HEK293 (cell line): Measurements from ENCODE around the gene RIBC2.

ENCODE experiments used
- HOXA7 ChIP-seq: sonication (generic); formaldehyde crosslinking; IDR thresholded peaks from 2 replicates; pipeline ENCODE4 v1.8.1; 2022; ENCODE audit warnings: missing genetic modification reagents, borderline replicate concordance
- ZBTB6 ChIP-seq: fragments of 450-650 bp; formaldehyde crosslinking; IDR thresholded peaks from 2 replicates; pipeline ENCODE4 v1.5.1; 2017; ENCODE audit warnings: missing biosample characterization, missing genetic modification characterization
- ZNF10 ChIP-seq: fragments of 450-650 bp; formaldehyde crosslinking; IDR thresholded peaks from 2 replicates; pipeline ENCODE4 v1.5.1; 2017; ENCODE audit warnings: missing biosample characterization, missing genetic modification characterization
- ZNF121 ChIP-seq: fragments of 450-650 bp; formaldehyde crosslinking; IDR thresholded peaks from 2 replicates; pipeline ENCODE4 v1.5.1; 2016; ENCODE audit warnings: missing biosample characterization, missing genetic modification characterization
- ZNF24 ChIP-seq: fragments of 450-650 bp; formaldehyde crosslinking; IDR thresholded peaks from 2 replicates; pipeline ENCODE4 v1.5.1; 2016; ENCODE audit warnings: missing biosample characterization, missing genetic modification characterization
- ZNF274 ChIP-seq, 2 experiments: fragments of 200-500 bp in 1 of 2; fragments of 450-650 bp in 1 of 2; sonication (Bioruptor generic) in 1 of 2; formaldehyde crosslinking in 1 of 2; IDR thresholded peaks; 2 replicates each; pipeline versions ENCODE4 v1.5.1 to v1.6.1; 2014 to 2016; ENCODE audit warnings: borderline replicate concordance in 1 of 2, inconsistent platforms in 1 of 2, low read length in 1 of 2, missing biosample characterization in 1 of 2, missing genetic modification characterization in 1 of 2
- ZNF292 ChIP-seq: fragments of 450-650 bp; formaldehyde crosslinking; IDR thresholded peaks from 2 replicates; pipeline ENCODE4 v1.5.1; 2016; ENCODE audit warnings: low read depth, missing biosample characterization, missing genetic modification characterization, borderline replicate concordance
- ZNF645 ChIP-seq: fragments of 450-650 bp; formaldehyde crosslinking; IDR thresholded peaks from 2 replicates; pipeline ENCODE4; 2016; ENCODE audit warnings: missing biosample characterization, missing genetic modification characterization
- TF ChIP-seq, protein P1 (sequence below): fragments of 450-650 bp; formaldehyde crosslinking; IDR thresholded peaks from 2 replicates; pipeline ENCODE4 v1.5.1; 2016; ENCODE audit warnings: missing biosample characterization, missing genetic modification characterization
- TF ChIP-seq, protein P2 (sequence below): fragments of 450-650 bp; formaldehyde crosslinking; conservative IDR thresholded peaks from 2 replicates; pipeline ENCODE4 v1.5.1; 2016; ENCODE audit warnings: low read depth, missing biosample characterization, missing genetic modification characterization

DNA sequence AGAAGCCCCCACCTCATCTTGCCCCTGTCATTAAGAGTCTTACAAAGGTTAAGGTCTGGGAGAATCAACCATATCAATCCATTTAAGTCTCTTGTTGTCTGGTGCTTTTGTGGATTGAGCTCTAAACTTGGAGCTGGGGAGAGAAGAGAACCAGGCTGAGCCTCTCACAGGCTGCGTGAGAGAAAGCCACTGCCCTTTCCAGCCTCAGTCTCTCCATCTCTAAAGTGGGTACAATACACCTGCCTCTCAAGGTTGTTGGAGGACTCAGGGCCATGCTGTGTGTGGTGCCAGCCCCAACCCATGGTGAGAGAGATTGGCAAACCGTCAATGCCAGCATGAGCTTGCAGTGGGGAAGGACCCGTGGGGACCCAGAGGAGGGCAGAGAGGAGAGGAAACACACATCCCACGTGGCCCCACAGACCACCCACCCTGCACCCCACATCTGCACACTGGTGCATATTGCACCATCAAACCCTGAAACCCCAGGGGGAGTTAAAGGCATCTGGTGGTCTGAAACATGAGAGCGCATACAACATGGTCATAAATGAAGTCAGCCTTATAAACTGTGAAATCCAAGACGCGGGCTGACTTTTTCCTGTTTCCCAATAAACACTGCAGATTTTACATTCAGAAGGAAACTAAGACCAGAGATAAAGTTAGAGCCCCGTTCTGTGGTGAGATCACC lies 61.7 kb downstream of the RIBC2 start:
- TF ChIP-seq, protein P1, sequence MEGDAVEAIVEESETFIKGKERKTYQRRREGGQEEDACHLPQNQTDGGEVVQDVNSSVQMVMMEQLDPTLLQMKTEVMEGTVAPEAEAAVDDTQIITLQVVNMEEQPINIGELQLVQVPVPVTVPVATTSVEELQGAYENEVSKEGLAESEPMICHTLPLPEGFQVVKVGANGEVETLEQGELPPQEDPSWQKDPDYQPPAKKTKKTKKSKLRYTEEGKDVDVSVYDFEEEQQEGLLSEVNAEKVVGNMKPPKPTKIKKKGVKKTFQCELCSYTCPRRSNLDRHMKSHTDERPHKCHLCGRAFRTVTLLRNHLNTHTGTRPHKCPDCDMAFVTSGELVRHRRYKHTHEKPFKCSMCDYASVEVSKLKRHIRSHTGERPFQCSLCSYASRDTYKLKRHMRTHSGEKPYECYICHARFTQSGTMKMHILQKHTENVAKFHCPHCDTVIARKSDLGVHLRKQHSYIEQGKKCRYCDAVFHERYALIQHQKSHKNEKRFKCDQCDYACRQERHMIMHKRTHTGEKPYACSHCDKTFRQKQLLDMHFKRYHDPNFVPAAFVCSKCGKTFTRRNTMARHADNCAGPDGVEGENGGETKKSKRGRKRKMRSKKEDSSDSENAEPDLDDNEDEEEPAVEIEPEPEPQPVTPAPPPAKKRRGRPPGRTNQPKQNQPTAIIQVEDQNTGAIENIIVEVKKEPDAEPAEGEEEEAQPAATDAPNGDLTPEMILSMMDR (tag by site-specific recombination) = no peak
- no peak for TF ChIP-seq ZNF292 (tag by site-specific recombination)
- TF ChIP-seq HOXA7 (CRISPR knock-in tag) = no peak
- TF ChIP-seq, protein P2, sequence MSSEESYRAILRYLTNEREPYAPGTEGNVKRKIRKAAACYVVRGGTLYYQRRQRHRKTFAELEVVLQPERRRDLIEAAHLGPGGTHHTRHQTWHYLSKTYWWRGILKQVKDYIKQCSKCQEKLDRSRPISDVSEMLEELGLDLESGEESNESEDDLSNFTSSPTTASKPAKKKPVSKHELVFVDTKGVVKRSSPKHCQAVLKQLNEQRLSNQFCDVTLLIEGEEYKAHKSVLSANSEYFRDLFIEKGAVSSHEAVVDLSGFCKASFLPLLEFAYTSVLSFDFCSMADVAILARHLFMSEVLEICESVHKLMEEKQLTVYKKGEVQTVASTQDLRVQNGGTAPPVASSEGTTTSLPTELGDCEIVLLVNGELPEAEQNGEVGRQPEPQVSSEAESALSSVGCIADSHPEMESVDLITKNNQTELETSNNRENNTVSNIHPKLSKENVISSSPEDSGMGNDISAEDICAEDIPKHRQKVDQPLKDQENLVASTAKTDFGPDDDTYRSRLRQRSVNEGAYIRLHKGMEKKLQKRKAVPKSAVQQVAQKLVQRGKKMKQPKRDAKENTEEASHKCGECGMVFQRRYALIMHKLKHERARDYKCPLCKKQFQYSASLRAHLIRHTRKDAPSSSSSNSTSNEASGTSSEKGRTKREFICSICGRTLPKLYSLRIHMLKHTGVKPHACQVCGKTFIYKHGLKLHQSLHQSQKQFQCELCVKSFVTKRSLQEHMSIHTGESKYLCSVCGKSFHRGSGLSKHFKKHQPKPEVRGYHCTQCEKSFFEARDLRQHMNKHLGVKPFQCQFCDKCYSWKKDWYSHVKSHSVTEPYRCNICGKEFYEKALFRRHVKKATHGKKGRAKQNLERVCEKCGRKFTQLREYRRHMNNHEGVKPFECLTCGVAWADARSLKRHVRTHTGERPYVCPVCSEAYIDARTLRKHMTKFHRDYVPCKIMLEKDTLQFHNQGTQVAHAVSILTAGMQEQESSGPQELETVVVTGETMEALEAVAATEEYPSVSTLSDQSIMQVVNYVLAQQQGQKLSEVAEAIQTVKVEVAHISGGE (tag by site-specific recombination) = no peak
- TF ChIP-seq ZNF645 (tag by site-specific recombination) = no peak
- TF ChIP-seq ZNF24 (tag by site-specific recombination) = no peak
- TF ChIP-seq ZNF121 (tag by site-specific recombination) = no peak
- TF ChIP-seq ZBTB6 (tag by site-specific recombination) = no peak
- TF ChIP-seq ZNF274 (IDR thresholded peaks at IDR 0.05; ENCODE audit: low read length) = no peak
- TF ChIP-seq ZNF274 (tag by site-specific recombination; IDR thresholded peaks at IDR 0.05; ENCODE audit: borderline replicate concordance) = no peak
- no peak for TF ChIP-seq ZNF10 (tag by site-specific recombination)
